Endothelial cell of umbilical vein (primary cell): ENCODE measurements around the gene PDIA4. TPM values are rescaled to one million over a fixed set of nuclear protein-coding genes. Genes with fewer than 3 reads are reported as not detected.

Source experiments
- BruUV-seq: library from RNA; stranded (reverse); fragments of 400-500 nt; replicated peaks from 2 replicates; lab custom pipeline; 2021; lab: Mats Ljungman, UMichigan
- CTCF ChIA-PET: fragments of 300-600, 350-600 bp; sonication (Branson Sonifier 250); formaldehyde crosslinking; loops from one replicate; lab custom pipeline; 2021; ENCODE audit warnings: antibody characterized with exemption, inconsistent platforms; lab: Charles Lee
- POLR2A ChIA-PET: fragments of 300-600, 350-600 bp; sonication (Branson Sonifier 250); formaldehyde crosslinking; loops from one replicate; lab custom pipeline; 2021; ENCODE audit warnings: antibody characterized with exemption, inconsistent platforms; lab: Charles Lee
- DNase-seq: peaks from one replicate; pipeline ENCODE4 v3.0.0-alpha.2; 2011; ENCODE audit warnings: low read depth, low spot score
- FAIRE-seq: peaks from 2 replicates; lab custom pipeline; 2011; peaks lifted over from hg19 to GRCh38; lab: Jason Lieb, UNC
- H2AFZ ChIP-seq: 2 replicates; pipeline ENCODE4 v1.6.0; 2012; ENCODE audit warnings: low read depth, low read length, control low read depth, inconsistent platforms
- H3K27ac ChIP-seq: 2 replicates; pipeline ENCODE4 v1.5.1; 2011; ENCODE audit warnings: low read depth, mild to moderate bottlenecking, control low read depth, low read length, moderate library complexity; ENCODE audit not compliant: insufficient read depth
- H3K27me3 ChIP-seq, 2 experiments: 2 replicates each; pipeline versions ENCODE4 v1.6.0 to v1.6.1; 2011; ENCODE audit warnings: low read length in 2 of 2, mixed read lengths in 1 of 2; ENCODE audit not compliant: control insufficient read depth in 2 of 2, insufficient read depth in 2 of 2
- H3K36me3 ChIP-seq, 2 experiments: 2 replicates in 1 of 2; 3 replicates in 1 of 2; pipeline ENCODE4 v1.5.1; 2011; ENCODE audit warnings: low read length in 2 of 2, mild to moderate bottlenecking in 1 of 2, moderate library complexity in 1 of 2; ENCODE audit not compliant: control insufficient read depth in 2 of 2, insufficient read depth in 2 of 2; ENCODE audit errors: extremely low read depth in 1 of 2
- H3K4me1 ChIP-seq: 3 replicates; pipeline ENCODE4 v1.5.1; 2011; ENCODE audit warnings: mild to moderate bottlenecking, low read length; ENCODE audit not compliant: control insufficient read depth, insufficient read depth; ENCODE audit errors: extremely low read depth
- H3K4me2 ChIP-seq: 2 replicates; pipeline ENCODE4 v1.6.1; 2011; ENCODE audit warnings: low read length, control low read depth, mixed read lengths; ENCODE audit not compliant: insufficient read depth
- H3K4me3 ChIP-seq, 3 experiments: fragments of 200-600 bp in 1 of 3; sonication (generic), shearing (Covaris generic) in 1 of 3; replicated peaks in 1 of 3; 2 replicates each; pipeline ENCODE4 v1.5.1; 2011 to 2016; ENCODE audit warnings: control low read depth in 3 of 3, low read length in 3 of 3, mild to moderate bottlenecking in 2 of 3, inconsistent platforms in 1 of 3, low read depth in 1 of 3, moderate library complexity in 1 of 3; ENCODE audit not compliant: insufficient read depth in 1 of 3
- H3K79me2 ChIP-seq: 2 replicates; pipeline ENCODE4 v1.6.0; 2012; ENCODE audit warnings: low read length, inconsistent platforms; ENCODE audit not compliant: control insufficient read depth, insufficient read depth
- H3K9ac ChIP-seq: replicated peaks from 2 replicates; pipeline ENCODE3; 2011; ENCODE audit warnings: low read length, control low read depth; ENCODE audit not compliant: insufficient read depth; ENCODE audit errors: extremely low read depth
- H3K9me1 ChIP-seq: replicated peaks from 3 replicates; pipeline ENCODE4 v1.6.0; 2011; ENCODE audit warnings: mild to moderate bottlenecking, low read length; ENCODE audit not compliant: control insufficient read depth, insufficient read depth; ENCODE audit errors: extremely low read depth
- H3K9me3 ChIP-seq: replicated peaks from 2 replicates; pipeline ENCODE4 v1.5.1; 2012; ENCODE audit warnings: low read length, inconsistent platforms; ENCODE audit not compliant: control insufficient read depth, insufficient read depth
- H4K20me1 ChIP-seq: replicated peaks from 2 replicates; pipeline ENCODE3; 2011; ENCODE audit warnings: mild to moderate bottlenecking, low read length; ENCODE audit not compliant: control insufficient read depth, insufficient read depth; ENCODE audit errors: extremely low read depth
- CTCF ChIP-seq, 2 donors: IDR thresholded peaks; 1 replicate in 1 of 2; 2 replicates in 1 of 2; pipeline ENCODE4 v1.5.1; 2011; ENCODE audit warnings: low read length in 2 of 2, mild to moderate bottlenecking in 2 of 2, moderate library complexity in 2 of 2, control low read depth in 1 of 2, inconsistent platforms in 1 of 2, low read depth in 1 of 2; ENCODE audit not compliant: insufficient read depth in 1 of 2; ENCODE audit errors: extremely low read depth in 1 of 2
- EZH2 ChIP-seq: IDR thresholded peaks from 2 replicates; pipeline ENCODE4 v1.6.1; 2012; ENCODE audit warnings: borderline replicate concordance, low read depth, mild to moderate bottlenecking, moderate library complexity, low read length, inconsistent platforms; ENCODE audit not compliant: severe bottlenecking
- FOS ChIP-seq: IDR thresholded peaks from 2 replicates; pipeline ENCODE4 v1.6.1; 2011; ENCODE audit warnings: mild to moderate bottlenecking, low read length, moderate library complexity, borderline replicate concordance; ENCODE audit not compliant: insufficient read depth
- JUN ChIP-seq: IDR thresholded peaks from 2 replicates; pipeline ENCODE4 v1.6.1; 2011; ENCODE audit warnings: borderline replicate concordance, low read depth; ENCODE audit not compliant: insufficient read length, insufficient read depth
- MAX ChIP-seq: IDR thresholded peaks from 2 replicates; pipeline ENCODE4 v1.6.1; 2011; ENCODE audit not compliant: insufficient read depth, insufficient read length
- MYC ChIP-seq: IDR thresholded peaks from one replicate; pipeline ENCODE4 v1.6.1; 2011; ENCODE audit warnings: mild to moderate bottlenecking, low read depth, low read length
- POLR2A ChIP-seq: IDR thresholded peaks from 2 replicates; pipeline ENCODE4 v1.6.1; 2012; ENCODE audit warnings: low read depth, mild to moderate bottlenecking, control low read depth, low read length
- dilution Hi-C: fragments of 300-500 bp; cut with MboI; formaldehyde crosslinking; loops from one replicate; pipeline ENCODE4 v1.15.0; 2019; ENCODE audit warnings: low sequenced_read_pairs; ENCODE audit not compliant: extremely low pct_ligation_motif_present
- intact Hi-C: fragments of 100-400 bp; cut with micrococcal nuclease; formaldehyde crosslinking; loops from one replicate; pipeline ENCODE4 v1.10.0; 2022
- polyA plus RNA-seq, 4 experiments: library from polyadenylated mRNA; depleted of rRNA in 3 of 4; stranded (reverse) in 3 of 4; unstranded in 1 of 4; fragments of >200 nt; gene quantifications; 2 replicates each; pipeline versions ENCODE4 v1.2.1 to v1.2.3, GENCODE V29; 2011 to 2012; ENCODE audit warnings: missing spikeins in 1 of 4
- total RNA-seq: library from RNA; stranded (reverse); gene quantifications from 2 replicates; pipeline ENCODE4 v1.2.3, GENCODE V29; 2021

Gene PDIA4
- total and polyA plus RNA-seq, 2 donors (not counting 3 experiments of a cell fraction or from before 2014, with no cell fraction given), result 217 to 308 TPM

- Histone ChIP-seq H3K9ac (no peak overlapping the region), H3K4me3 (no peak overlapping the region), H3K9me1 (no peaks in the 10 kb centered on the region), H3K27ac (no peak overlapping the region), H3K4me1 (peaks cover 7% of the 10 kb centered on the region), H2AFZ (no peak overlapping the region), H3K4me2 (no peak overlapping the region), H3K27me3 (no peaks in the 10 kb centered on the region), H4K20me1 (no peaks in the 10 kb centered on the region), H3K9me3 (no peaks in the 10 kb centered on the region), H3K36me3 (no peaks in the 10 kb centered on the region), H3K79me2 (no peaks in the 10 kb centered on the region)
- POLR2A ChIA-PET, result no interaction called here
- TF ChIP-seq POLR2A (no peak), MYC (no peak), JUN (no peak), CTCF (IDR thresholded peaks at IDR 0.05; ENCODE audit: extremely low read depth in 1 of 2, insufficient read depth in 1 of 2, low read depth in 1 of 2, low read length in 2 of 2) (no peak)
- CTCF ChIA-PET, result no interaction called here
- FAIRE-seq (no peak), DNase-seq (no peak)
- intact Hi-C loops (no loop called here), dilution Hi-C loops (no loop called here)
- BruUV-seq, result no TSS peak
Observed at GRCh38 chr7:149053384-149053783, 25.1 kb upstream of the PDIA4 start.

GRCh38 chr7:149050941-149051340 is 22.6 kb upstream of the PDIA4 start:
- dilution Hi-C loops (no loop called here), intact Hi-C loops (no loop called here)
- H3K4me1 ChIP-seq, result no peaks in the 10 kb centered on the region
- no peak overlapping the region for H3K27ac ChIP-seq
- CTCF ChIA-PET, result interaction anchor here (1.2 kb wide), 1 partner anchor 15 kb away, joined by 3 read pairs; no protein-coding TSS in a partner anchor
- peaks cover 0 to 1% of the 10 kb centered on the region in 2 experiments for H3K27me3 ChIP-seq
- no peak for DNase-seq
- no peak for FAIRE-seq
- H3K9me1 ChIP-seq, result no peaks in the 10 kb centered on the region
- POLR2A ChIA-PET, result no interaction called here
- no TSS peak for BruUV-seq
- no peak overlapping the region for H2AFZ ChIP-seq
- H4K20me1 ChIP-seq, result no peaks in the 10 kb centered on the region
- H3K4me3 ChIP-seq, result no peak overlapping the region
- no peaks in the 10 kb centered on the region for H3K79me2 ChIP-seq
- no peaks in the 10 kb centered on the region for H3K9me3 ChIP-seq
- no peak overlapping the region for H3K4me2 ChIP-seq
- H3K9ac ChIP-seq, result no peak overlapping the region
- no peaks in the 10 kb centered on the region for H3K36me3 ChIP-seq
- TF ChIP-seq FOS, result no peak
- no peak for TF ChIP-seq JUN
- no peak for TF ChIP-seq MAX
- TF ChIP-seq EZH2, result no peak
